ENCODE measurements around the gene SCLY.

SCLY gene

DNA sequence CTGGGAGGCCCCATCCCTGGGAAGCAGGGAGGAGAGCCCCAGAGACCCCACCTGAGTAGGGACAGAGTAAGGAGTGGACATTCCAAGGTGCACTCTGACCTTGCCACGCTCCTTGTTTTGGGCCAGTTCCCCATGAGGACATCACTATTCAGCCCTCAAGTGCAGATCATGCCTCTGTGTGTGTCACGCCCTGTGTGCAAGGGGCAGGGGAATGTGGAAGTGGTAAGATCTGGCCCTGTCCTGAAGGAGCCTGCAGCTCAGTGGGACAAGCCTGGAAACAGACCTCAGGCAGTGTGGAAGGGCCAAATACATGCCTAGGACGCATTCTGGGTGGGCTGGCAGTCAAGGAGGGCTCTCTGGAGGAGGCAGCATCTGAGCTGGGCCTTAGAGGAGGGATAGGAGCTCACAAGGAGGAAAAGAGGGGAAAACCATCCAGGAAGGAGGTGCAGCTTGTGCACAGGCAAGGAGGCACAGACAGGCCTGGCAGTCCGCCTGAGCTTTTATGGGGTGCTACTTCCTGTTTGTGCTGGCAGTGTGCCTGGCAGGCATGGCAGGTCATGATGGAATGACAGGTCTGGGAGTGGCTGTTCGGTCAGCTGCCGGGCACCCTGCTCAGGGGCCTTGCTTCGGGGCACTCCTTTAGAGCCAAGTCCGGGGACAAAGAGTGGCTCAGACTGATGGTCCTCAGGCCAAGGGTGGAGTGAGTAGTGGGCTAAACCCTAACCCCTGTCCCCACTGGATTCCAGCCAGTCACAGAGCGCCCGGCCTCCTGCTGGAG lies 80.9 kb downstream of the SCLY start:
- Histone ChIP-seq H3K27ac (ENCODE audit: low read depth, low read length) (no peak overlapping the region), H3K9me3 (ENCODE audit: low read length) (no peaks in the 10 kb centered on the region), H3K27me3 (ENCODE audit: control insufficient read depth in 1 of 2, insufficient read depth in 2 of 2, low read length in 2 of 2) (no peaks in the 10 kb centered on the region), H3K9ac (ENCODE audit: low read length) (no peak overlapping the region), H3K4me3 (ENCODE audit: low read depth in 1 of 2, low read length in 2 of 2) (no peak overlapping the region), H3K4me1 (ENCODE audit: insufficient read depth, low read length) (peaks cover 15% of the 10 kb centered on the region), H3K36me3 (ENCODE audit: insufficient read depth, low read length) (no peaks in the 10 kb centered on the region)

DNA sequence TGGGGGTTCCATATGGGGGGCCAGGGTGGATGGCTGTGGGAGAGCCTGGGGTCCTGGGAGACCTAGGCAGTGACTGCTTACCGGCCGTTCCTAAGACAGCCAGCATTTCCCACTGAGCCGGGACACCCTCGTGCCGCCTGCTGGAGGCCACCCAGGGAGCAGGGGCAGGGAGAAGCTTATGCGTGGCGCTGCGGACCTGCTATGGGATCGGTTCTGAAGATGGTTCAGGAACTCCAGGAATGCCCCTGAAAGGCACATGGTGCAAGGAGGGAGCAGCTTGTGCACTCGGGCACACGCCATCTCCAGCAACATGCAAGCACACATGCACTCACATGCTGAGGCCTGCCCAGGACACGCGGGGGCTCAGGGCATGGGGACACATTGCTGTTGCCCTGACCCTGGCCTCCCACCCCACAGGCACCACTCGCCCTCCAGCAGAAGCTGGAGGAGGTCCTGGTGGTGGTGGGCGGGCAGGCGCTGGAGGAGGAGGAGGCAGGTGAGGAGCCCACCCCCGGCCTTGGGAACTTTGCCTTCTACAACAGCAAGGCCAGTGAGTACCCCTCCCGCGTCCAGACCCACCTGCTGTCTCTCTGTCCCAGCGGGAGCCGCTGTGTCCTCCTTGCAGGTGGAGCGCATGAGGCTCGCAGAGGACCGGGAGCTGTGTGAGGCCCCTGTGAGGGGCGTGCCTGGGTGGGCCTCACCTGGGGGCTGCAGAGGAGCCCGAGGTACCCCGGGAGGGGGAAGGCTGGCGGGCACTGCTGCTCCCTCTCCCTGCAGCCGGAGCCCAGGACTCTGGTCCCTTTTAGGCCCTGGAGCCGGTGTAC lies 81.8 kb downstream of the SCLY start:
- no peak overlapping the region for H3K27ac ChIP-seq (ENCODE audit: low read depth, low read length)
- no peaks in the 10 kb centered on the region for H3K27me3 ChIP-seq (ENCODE audit: control insufficient read depth in 1 of 2, insufficient read depth in 2 of 2, low read length in 2 of 2)
- peaks cover 14% of the 10 kb centered on the region for H3K4me1 ChIP-seq (ENCODE audit: insufficient read depth, low read length)
- no peaks in the 10 kb centered on the region for H3K9me3 ChIP-seq (ENCODE audit: low read length)
- no peaks in the 10 kb centered on the region for H3K36me3 ChIP-seq (ENCODE audit: insufficient read depth, low read length)
- no peak overlapping the region for H3K9ac ChIP-seq (ENCODE audit: low read length)
- no peak overlapping the region for H3K4me3 ChIP-seq (ENCODE audit: low read depth in 1 of 2, low read length in 2 of 2)

DNA sequence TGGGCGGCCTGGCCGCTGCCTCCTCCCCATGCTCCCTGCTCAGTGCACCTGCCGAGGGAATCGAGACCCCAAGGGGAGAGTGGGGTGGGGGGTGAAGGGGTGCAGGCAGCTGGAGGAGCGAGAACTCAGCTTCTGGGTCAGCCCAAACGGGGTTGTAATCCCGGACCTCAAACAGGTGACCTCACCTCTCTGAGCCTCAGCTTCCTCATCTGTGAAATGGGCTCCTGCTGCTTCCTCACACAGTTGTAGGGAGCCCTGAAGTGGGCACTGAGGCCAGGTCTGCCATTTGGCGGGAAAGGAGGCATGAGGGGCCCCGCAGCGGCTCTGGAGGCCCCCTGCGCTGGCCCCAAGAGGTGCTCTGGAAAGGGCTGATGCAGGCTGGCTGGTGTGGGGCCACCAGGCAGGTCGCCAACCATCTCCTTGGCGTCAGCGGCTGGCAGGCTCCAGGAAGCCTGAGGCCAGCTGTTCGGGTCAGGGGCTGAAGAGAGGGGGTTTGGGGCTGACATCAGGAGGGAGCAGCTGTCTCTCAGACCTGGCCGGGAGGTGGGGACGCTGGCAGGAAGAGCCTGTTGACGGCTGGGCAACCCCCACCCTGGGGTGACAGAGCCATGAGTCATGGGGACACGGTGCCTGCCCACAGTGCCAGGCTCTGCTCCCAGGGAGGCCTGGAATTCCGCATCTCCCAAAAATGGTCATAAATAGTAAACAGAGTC lies 82.6 kb downstream of the SCLY start:
- H3K36me3 ChIP-seq (ENCODE audit: insufficient read depth, low read length), result no peaks in the 10 kb centered on the region
- H3K9ac ChIP-seq (ENCODE audit: low read length), result no peak overlapping the region
- no peak overlapping the region for H3K27ac ChIP-seq (ENCODE audit: low read depth, low read length)
- no peaks in the 10 kb centered on the region for H3K27me3 ChIP-seq (ENCODE audit: control insufficient read depth in 1 of 2, insufficient read depth in 2 of 2, low read length in 2 of 2)
- H3K4me1 ChIP-seq (ENCODE audit: insufficient read depth, low read length), result peaks cover 6% of the 10 kb centered on the region
- no peaks in the 10 kb centered on the region for H3K9me3 ChIP-seq (ENCODE audit: low read length)
- no peak overlapping the region for H3K4me3 ChIP-seq (ENCODE audit: low read depth in 1 of 2, low read length in 2 of 2)

DNA sequence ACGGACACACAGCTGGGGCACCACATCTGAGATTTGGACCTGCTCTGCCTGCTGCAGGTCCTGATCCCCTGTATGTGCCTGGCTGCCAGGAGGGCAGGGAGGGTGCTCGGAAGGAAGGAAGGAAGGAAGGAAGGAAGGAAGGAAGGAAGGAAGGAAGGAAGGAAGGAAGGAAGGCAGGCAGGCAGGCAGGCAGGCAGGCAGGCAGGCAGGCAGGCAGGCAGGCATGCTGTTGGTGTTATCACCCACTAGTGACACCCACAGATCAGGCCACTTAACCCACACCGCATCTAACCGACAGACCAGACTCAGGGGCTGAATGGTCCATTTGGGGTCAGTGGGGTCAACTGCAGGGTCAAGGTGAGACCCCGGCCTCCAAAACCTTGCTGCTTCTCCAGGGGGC lies 83.5 kb downstream of the SCLY start:
- Histone ChIP-seq H3K4me3 (ENCODE audit: low read depth in 1 of 2, low read length in 2 of 2) (no peak overlapping the region), H3K4me1 (ENCODE audit: insufficient read depth, low read length) (peaks cover 4% of the 10 kb centered on the region), H3K9me3 (ENCODE audit: low read length) (no peaks in the 10 kb centered on the region), H3K36me3 (ENCODE audit: insufficient read depth, low read length) (no peaks in the 10 kb centered on the region), H3K9ac (ENCODE audit: low read length) (no peak overlapping the region), H3K27me3 (ENCODE audit: control insufficient read depth in 1 of 2, insufficient read depth in 2 of 2, low read length in 2 of 2) (no peaks in the 10 kb centered on the region), H3K27ac (ENCODE audit: low read depth, low read length) (no peak overlapping the region)

DNA sequence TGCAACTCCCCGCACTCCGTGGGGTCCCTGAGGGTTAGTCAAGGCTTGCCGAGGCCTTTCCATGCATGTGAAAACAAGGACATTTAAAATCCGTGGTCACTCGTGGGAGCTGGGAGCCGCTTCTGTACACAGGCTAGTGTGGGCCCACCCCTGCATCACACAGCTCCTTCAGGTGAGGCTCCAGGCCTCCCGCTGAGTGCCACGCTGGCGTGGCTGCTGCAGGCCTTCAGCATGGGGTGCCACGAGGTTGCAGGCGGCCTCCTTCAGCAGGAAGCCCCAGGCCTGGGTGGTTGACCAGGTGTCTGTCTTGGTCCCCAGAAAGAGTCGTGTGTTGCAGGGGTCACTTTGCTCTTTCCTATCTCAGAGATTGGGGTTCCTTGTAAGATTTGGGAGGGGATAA lies 84.2 kb downstream of the SCLY start:
- Histone ChIP-seq H3K4me3 (ENCODE audit: low read depth in 1 of 2, low read length in 2 of 2) (no peak overlapping the region), H3K27ac (ENCODE audit: low read depth, low read length) (no peak overlapping the region), H3K27me3 (ENCODE audit: control insufficient read depth in 1 of 2, insufficient read depth in 2 of 2, low read length in 2 of 2) (no peaks in the 10 kb centered on the region), H3K9me3 (ENCODE audit: low read length) (no peaks in the 10 kb centered on the region), H3K4me1 (ENCODE audit: insufficient read depth, low read length) (no peaks in the 10 kb centered on the region), H3K9ac (ENCODE audit: low read length) (no peak overlapping the region), H3K36me3 (ENCODE audit: insufficient read depth, low read length) (no peaks in the 10 kb centered on the region)

DNA sequence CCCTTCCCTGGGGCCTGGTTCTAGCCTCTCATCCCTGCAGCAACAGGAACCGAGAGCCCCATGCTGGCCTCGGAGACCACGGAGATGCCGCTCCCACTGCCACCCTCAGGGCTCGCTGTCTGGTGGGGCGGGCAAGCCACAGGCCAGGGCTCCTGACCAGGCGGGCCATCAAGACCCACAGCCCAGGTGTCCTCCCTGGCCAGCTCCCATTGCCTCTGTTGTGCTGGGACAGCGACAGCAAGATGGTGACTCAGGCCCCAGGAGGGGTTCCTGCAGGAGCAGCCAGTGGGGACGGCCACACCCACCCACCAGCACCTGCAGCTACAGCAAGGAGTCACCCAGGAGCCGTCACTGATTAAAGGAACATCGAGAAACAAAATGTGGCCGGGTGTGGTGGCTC lies 85.0 kb downstream of the SCLY start:
- Histone ChIP-seq H3K27me3 (ENCODE audit: control insufficient read depth in 1 of 2, insufficient read depth in 2 of 2, low read length in 2 of 2) (no peaks in the 10 kb centered on the region), H3K36me3 (ENCODE audit: insufficient read depth, low read length) (no peaks in the 10 kb centered on the region), H3K4me1 (ENCODE audit: insufficient read depth, low read length) (no peaks in the 10 kb centered on the region), H3K9ac (ENCODE audit: low read length) (no peak overlapping the region), H3K27ac (ENCODE audit: low read depth, low read length) (no peak overlapping the region), H3K9me3 (ENCODE audit: low read length) (no peaks in the 10 kb centered on the region), H3K4me3 (ENCODE audit: low read depth in 1 of 2, low read length in 2 of 2) (no peak overlapping the region)

DNA sequence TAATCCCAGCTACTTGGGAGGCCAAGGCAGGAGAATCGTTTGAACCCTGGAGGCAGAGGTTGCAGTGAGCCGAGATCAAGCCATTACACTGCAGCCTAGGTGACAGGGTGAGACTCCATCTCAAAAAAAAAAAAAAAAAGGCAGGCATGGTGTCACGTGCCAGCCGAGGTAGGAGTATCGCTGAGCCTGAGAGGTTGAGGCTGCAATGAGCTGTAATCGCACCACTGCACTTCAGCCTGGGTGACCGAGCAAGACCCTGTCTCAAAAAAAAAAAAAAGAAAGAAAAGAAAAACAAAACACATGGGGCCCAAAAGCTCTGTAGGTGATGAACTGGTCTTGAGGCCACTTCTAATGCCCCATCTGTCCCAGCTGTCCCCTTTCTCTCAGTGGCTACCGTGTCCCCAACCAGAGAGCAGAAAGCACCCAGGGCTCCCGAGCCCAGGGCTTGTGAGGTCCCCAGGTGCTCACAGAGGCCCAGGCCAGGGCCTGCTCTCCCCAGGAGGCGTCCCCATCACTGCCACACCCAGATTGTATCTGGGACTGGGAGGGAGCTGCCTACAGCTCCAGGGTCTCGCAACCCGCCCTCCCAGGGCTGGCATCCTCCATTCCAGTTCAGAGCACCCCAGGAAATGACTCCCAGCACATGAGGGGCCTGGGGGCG lies 86.2 kb downstream of the SCLY start:
- no peaks in the 10 kb centered on the region for H3K4me1 ChIP-seq (ENCODE audit: insufficient read depth, low read length)

DNA sequence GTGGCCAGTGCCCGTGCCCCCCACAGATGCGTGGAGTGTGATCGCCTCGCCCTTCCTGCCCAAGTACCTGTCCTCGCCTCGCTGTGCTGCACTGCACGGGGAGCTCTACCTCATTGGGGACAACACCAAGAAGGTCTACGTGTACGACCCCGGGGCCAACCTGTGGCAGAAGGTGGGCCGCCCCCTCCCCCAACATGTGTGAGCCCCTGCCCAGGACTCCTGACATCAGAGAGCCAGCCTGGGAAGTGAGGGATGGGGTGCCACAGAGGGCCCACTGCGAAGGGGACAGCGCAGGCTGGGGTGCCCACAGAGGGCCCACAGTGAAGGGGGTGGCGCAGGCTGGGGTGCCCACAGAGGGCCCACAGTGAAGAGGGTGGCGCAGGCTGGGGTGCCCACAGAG lies 88.2 kb downstream of the SCLY start:
- H3K4me3 ChIP-seq (ENCODE audit: low read depth in 1 of 2, low read length in 2 of 2), result no peak overlapping the region
- H3K27me3 ChIP-seq (ENCODE audit: control insufficient read depth in 1 of 2, insufficient read depth in 2 of 2, low read length in 2 of 2), result no peaks in the 10 kb centered on the region
- no peaks in the 10 kb centered on the region for H3K36me3 ChIP-seq (ENCODE audit: insufficient read depth, low read length)
- H3K9ac ChIP-seq (ENCODE audit: low read length), result no peak overlapping the region
- H3K27ac ChIP-seq (ENCODE audit: low read depth, low read length), result no peak overlapping the region
- H3K9me3 ChIP-seq (ENCODE audit: low read length), result no peaks in the 10 kb centered on the region
- H3K4me1 ChIP-seq (ENCODE audit: insufficient read depth, low read length), result no peaks in the 10 kb centered on the region

More for the DNA sequence above, 86.2 kb downstream of the SCLY start:
- H3K36me3 ChIP-seq (ENCODE audit: insufficient read depth, low read length), result no peaks in the 10 kb centered on the region
- no peaks in the 10 kb centered on the region for H3K9me3 ChIP-seq (ENCODE audit: low read length)
- no peak overlapping the region for H3K9ac ChIP-seq (ENCODE audit: low read length)
- no peak overlapping the region for H3K4me3 ChIP-seq (ENCODE audit: low read depth in 1 of 2, low read length in 2 of 2)
- H3K27me3 ChIP-seq (ENCODE audit: control insufficient read depth in 1 of 2, insufficient read depth in 2 of 2, low read length in 2 of 2), result no peaks in the 10 kb centered on the region
- no peak overlapping the region for H3K27ac ChIP-seq (ENCODE audit: low read depth, low read length)
